ENCODE results near the gene MFAP3. TPM values are rescaled to one million over a fixed set of nuclear protein-coding genes. Genes with fewer than 3 reads are reported as not detected.
"Not testable (repeated sequence)": the region's sequence is repeated elsewhere in the genome, so short reads cannot be mapped to it uniquely, and the experiment has no call there.

Gene MFAP3
- total RNA-seq, 1 experiment from 2014 or later = 12.5 TPM

- no peak for DNase-seq (ENCODE audit: low spot score)
Observed at GRCh38 chr5:154049636-154050035, 10.9 kb downstream of the MFAP3 start.

GRCh38 chr5:154053468-154053867, 14.7 kb downstream of the MFAP3 start:
- no peak for DNase-seq (ENCODE audit: low spot score)

GRCh38 chr5:154055201-154055600, 16.4 kb downstream of the MFAP3 start:
- no peak for DNase-seq (ENCODE audit: low spot score)

- peak; percentile 57 for DNase-seq (ENCODE audit: low spot score)
Observed at GRCh38 chr5:154058055-154059038, 19.6 kb downstream of the MFAP3 start.

- no peak for DNase-seq (ENCODE audit: low spot score)
Observed at GRCh38 chr5:154059039-154059430, 20.3 kb downstream of the MFAP3 start.

GRCh38 chr5:154059583-154059982, 20.8 kb downstream of the MFAP3 start:
- DNase-seq (ENCODE audit: low spot score) = no peak

- no peak for DNase-seq (ENCODE audit: low spot score)
Observed at GRCh38 chr5:154060606-154061005, 21.8 kb downstream of the MFAP3 start.

GRCh38 chr5:154063372-154063771, 24.6 kb downstream of the MFAP3 start:
- DNase-seq (ENCODE audit: low spot score) = no peak

GRCh38 chr5:154065971-154066370, 27.2 kb downstream of the MFAP3 start:
- no peak for DNase-seq (ENCODE audit: low spot score)

GRCh38 chr5:154069854-154070253, 31.1 kb downstream of the MFAP3 start:
- not testable (repeated sequence) for DNase-seq (ENCODE audit: low spot score)

GRCh38 chr5:154071799-154072413, 33.1 kb downstream of the MFAP3 start:
- DNase-seq (ENCODE audit: low spot score) = no peak

GRCh38 chr5:154072414-154073171, 33.8 kb downstream of the MFAP3 start:
- peak; percentile 87 for DNase-seq (ENCODE audit: low spot score)

GRCh38 chr5:154076240-154076922, 37.6 kb downstream of the MFAP3 start:
- DNase-seq (ENCODE audit: low spot score) = no peak

- DNase-seq (ENCODE audit: low spot score) = no peak
Observed at GRCh38 chr5:154077696-154078095, 38.9 kb downstream of the MFAP3 start.

- no peak for DNase-seq (ENCODE audit: low spot score)
Observed at GRCh38 chr5:154078272-154078671, 39.5 kb downstream of the MFAP3 start.

- no peak for DNase-seq (ENCODE audit: low spot score)
Observed at GRCh38 chr5:154081246-154081645, 42.5 kb downstream of the MFAP3 start.

- no peak for DNase-seq (ENCODE audit: low spot score)
Observed at GRCh38 chr5:154084062-154084639, 45.4 kb downstream of the MFAP3 start.

- no peak for DNase-seq (ENCODE audit: low spot score)
Observed at GRCh38 chr5:154086146-154086545, 47.4 kb downstream of the MFAP3 start.

GRCh38 chr5:154086641-154087040, 47.9 kb downstream of the MFAP3 start:
- no peak for DNase-seq (ENCODE audit: low spot score)

- no peak for DNase-seq (ENCODE audit: low spot score)
Observed at GRCh38 chr5:154087260-154087659, 48.5 kb downstream of the MFAP3 start.

- no peak for DNase-seq (ENCODE audit: low spot score)
Observed at GRCh38 chr5:154088801-154089200, 50.0 kb downstream of the MFAP3 start.

All from HT-29 (cell line).